22Rv1 (cell line): Measurements from ENCODE around the gene PROZ.

Experiments used
- H3K27ac ChIP-seq: fragments of 450-650 bp; 2 replicates; pipeline ENCODE4 v1.5.1; 2017
- CTCF ChIP-seq: fragments of 450-650 bp; IDR thresholded peaks from 2 replicates; pipeline ENCODE4 v1.5.1; 2017; ENCODE audit warnings: mild to moderate bottlenecking
- ZFX ChIP-seq: fragments of 450-650 bp; IDR thresholded peaks from 2 replicates; pipeline ENCODE4 v1.6.1; 2017; ENCODE audit warnings: antibody characterized with exemption, borderline replicate concordance

Gene PROZ

GRCh38 chr13:113121928-113122471 is 36.4 kb upstream of the PROZ start:
- H3K27ac ChIP-seq, result no peak overlapping the region

GRCh38 chr13:113122550-113123225 is 35.8 kb upstream of the PROZ start, which contains the start of gene F10:
F10 (plus strand) TSS chr13:113122799; CDS start chr13:113122856, 57 bp downstream.
- H3K27ac ChIP-seq, result no peak within 1 kb of the TSS
- TF ChIP-seq CTCF (no peak), ZFX (no peak)

More at GRCh38 chr13:113121928-113122471, 36.4 kb upstream of the PROZ start:
- TF ChIP-seq ZFX (no peak), CTCF (no peak)

GRCh38 chr13:113123226-113124201 is 34.9 kb upstream of the PROZ start:
- TF ChIP-seq CTCF, result peak; percentile 29; the same call in 1 of the 2 replicates
- no peak for TF ChIP-seq ZFX
- H3K27ac ChIP-seq, result no peak overlapping the region

- TF ChIP-seq CTCF (no peak), ZFX (no peak)
- H3K27ac ChIP-seq, result no peak overlapping the region
Observed at GRCh38 chr13:113124211-113124970, 34.1 kb upstream of the PROZ start.

GRCh38 chr13:113125506-113126264 is 32.8 kb upstream of the PROZ start:
- no peak overlapping the region for H3K27ac ChIP-seq
- TF ChIP-seq ZFX (no peak), CTCF (no peak)
